ENCODE results near the gene LRRC17. TPM values are rescaled to one million over a fixed set of nuclear protein-coding genes. Genes with fewer than 3 reads are reported as not detected.
"Not testable (repeated sequence)": the region's sequence is repeated elsewhere in the genome, so short reads cannot be mapped to it uniquely, and the experiment has no call there.

The LRRC17 gene
- total and polyA plus RNA-seq, 9 donors: 22.9 to 71.1 (median 39.7) TPM

DNA sequence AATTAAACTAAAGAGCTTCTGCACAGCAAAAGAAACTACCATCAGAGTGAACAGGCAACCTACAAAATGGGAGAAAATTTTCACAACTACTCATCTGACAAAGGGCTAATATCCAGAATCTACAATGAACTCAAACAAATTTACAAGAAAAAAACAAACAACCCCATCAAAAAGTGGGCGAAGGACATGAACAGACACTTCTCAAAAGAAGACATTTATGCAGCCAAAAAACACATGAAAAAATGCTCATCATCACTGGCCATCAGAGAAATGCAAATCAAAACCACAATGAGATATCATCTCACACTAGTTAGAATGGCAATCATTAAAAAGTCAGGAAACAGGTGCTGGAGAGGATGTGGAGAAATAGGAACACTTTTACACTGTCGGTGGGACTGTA lies 49.2 kb downstream of the LRRC17 start:
- not testable (repeated sequence) for H3K9me3 ChIP-seq (replicated peaks; ENCODE audit: control insufficient read depth, low read depth, low read length); H3K36me3 ChIP-seq (ENCODE audit: control insufficient read depth, insufficient read depth, low read length); DNase-seq; H3K27me3 ChIP-seq (ENCODE audit: control insufficient read depth, insufficient read depth, low read length); H3K4me3 ChIP-seq (ENCODE audit: low read length); H3K27ac ChIP-seq (ENCODE audit: low read length); H3K4me1 ChIP-seq (ENCODE audit: control insufficient read depth, insufficient read depth, low read length)
- no CpG with 5 or more reads among the region's 2 CpGs for WGBS (ENCODE audit: insufficient coverage)

DNA sequence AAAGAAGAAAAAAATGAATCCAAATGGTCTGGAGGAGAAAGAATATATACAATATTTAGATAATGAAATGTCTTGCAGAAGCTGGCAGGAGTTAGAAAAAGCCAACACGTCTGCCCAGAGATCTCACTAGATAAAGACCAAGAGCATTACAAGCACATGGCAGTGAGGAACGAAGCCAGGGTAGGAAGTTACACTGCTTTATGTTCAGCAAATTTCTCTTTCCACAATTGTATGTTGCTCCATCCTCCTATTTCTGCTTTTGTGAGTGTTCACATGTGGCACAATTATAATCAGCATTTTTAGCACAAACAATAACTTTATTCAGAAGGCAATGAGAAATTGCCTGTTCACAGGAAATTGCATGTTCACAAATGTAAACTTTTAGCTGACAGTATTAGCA lies 53.7 kb downstream of the LRRC17 start:
- no peaks in the 10 kb centered on the region for H3K36me3 ChIP-seq (ENCODE audit: control insufficient read depth, insufficient read depth, low read length)
- H3K9me3 ChIP-seq (replicated peaks; ENCODE audit: control insufficient read depth, low read depth, low read length): no peaks in the 10 kb centered on the region
- WGBS (ENCODE audit: insufficient coverage): 47% methylated on average over 2 of the region's 2 CpGs
- DNase-seq: no peak
- no peaks in the 10 kb centered on the region for H3K27me3 ChIP-seq (ENCODE audit: control insufficient read depth, insufficient read depth, low read length)
- H3K27ac ChIP-seq (ENCODE audit: low read length): no peak overlapping the region
- H3K4me1 ChIP-seq (ENCODE audit: control insufficient read depth, insufficient read depth, low read length): no peaks in the 10 kb centered on the region
- no peak overlapping the region for H3K4me3 ChIP-seq (ENCODE audit: low read length)

DNA sequence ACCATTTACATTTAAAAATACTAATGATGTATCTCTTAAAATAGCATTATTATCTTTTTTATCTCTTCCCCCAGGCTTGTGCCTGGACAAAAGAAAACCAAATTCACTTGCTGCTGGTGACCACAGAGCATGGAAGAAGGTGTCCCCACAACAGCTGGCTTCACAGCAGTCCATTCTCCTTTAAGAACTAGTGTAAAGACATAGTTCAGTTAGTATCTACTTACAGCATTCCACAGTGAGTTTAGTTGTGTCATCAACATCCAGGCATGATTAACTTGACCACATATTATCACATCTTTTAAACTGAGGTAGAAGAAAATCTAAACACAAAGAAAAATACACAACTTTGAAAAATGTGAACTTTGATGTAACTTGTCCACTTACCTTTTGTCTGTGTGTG lies 55.0 kb downstream of the LRRC17 start:
- H3K4me3 ChIP-seq (ENCODE audit: low read length): no peak overlapping the region
- no peaks in the 10 kb centered on the region for H3K9me3 ChIP-seq (replicated peaks; ENCODE audit: control insufficient read depth, low read depth, low read length)

DNA sequence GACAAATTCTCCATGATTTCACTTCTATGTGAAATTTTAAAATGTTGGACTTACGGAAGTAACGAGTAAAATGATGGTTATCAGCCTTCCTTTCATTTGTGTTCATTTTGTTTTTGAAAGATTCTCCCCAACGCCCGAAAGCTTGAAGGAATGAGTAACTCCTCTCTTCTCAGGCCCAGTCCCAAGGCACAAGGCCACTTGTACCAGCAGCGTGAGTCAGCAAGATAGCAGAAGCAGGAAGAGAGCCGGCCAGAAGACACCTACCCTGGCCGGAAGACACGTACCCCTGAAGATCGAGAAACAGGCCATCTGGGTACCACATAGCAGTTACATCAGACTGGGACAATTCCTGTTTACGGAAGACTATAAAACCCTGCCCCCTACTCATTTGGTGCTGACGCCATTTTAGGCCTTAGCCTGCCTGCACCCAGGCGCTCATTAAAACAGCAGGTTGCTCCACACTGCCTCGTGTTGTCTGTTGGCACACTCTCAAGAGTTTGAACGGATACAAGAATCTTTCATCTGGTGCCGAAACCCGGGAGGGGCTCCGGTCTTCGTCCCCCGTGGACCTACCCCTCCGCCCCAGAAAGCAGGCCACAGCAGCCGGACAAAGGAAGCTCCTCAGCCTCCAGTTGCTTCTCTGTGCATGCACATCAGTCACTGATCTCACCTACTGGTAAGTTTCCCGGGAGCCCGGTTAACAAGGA lies 60.4 kb downstream of the LRRC17 start:
- Histone ChIP-seq H3K27me3 (ENCODE audit: control insufficient read depth, insufficient read depth, low read length) (no peaks in the 10 kb centered on the region), H3K27ac (ENCODE audit: low read length) (no peak overlapping the region), H3K36me3 (ENCODE audit: control insufficient read depth, insufficient read depth, low read length) (no peaks in the 10 kb centered on the region), H3K4me3 (ENCODE audit: low read length) (no peak overlapping the region), H3K9me3 (replicated peaks; ENCODE audit: control insufficient read depth, low read depth, low read length) (no peaks in the 10 kb centered on the region), H3K4me1 (ENCODE audit: control insufficient read depth, insufficient read depth, low read length) (no peaks in the 10 kb centered on the region)
- DNase-seq: no peak
- 92% methylated on average over 19 of the region's 23 CpGs for WGBS (ENCODE audit: insufficient coverage)

More for the DNA sequence above, 55.0 kb downstream of the LRRC17 start:
- H3K4me1 ChIP-seq (ENCODE audit: control insufficient read depth, insufficient read depth, low read length): no peaks in the 10 kb centered on the region
- H3K27me3 ChIP-seq (ENCODE audit: control insufficient read depth, insufficient read depth, low read length): no peaks in the 10 kb centered on the region
- no peak for DNase-seq
- H3K36me3 ChIP-seq (ENCODE audit: control insufficient read depth, insufficient read depth, low read length): no peaks in the 10 kb centered on the region
- no peak overlapping the region for H3K27ac ChIP-seq (ENCODE audit: low read length)

DNA sequence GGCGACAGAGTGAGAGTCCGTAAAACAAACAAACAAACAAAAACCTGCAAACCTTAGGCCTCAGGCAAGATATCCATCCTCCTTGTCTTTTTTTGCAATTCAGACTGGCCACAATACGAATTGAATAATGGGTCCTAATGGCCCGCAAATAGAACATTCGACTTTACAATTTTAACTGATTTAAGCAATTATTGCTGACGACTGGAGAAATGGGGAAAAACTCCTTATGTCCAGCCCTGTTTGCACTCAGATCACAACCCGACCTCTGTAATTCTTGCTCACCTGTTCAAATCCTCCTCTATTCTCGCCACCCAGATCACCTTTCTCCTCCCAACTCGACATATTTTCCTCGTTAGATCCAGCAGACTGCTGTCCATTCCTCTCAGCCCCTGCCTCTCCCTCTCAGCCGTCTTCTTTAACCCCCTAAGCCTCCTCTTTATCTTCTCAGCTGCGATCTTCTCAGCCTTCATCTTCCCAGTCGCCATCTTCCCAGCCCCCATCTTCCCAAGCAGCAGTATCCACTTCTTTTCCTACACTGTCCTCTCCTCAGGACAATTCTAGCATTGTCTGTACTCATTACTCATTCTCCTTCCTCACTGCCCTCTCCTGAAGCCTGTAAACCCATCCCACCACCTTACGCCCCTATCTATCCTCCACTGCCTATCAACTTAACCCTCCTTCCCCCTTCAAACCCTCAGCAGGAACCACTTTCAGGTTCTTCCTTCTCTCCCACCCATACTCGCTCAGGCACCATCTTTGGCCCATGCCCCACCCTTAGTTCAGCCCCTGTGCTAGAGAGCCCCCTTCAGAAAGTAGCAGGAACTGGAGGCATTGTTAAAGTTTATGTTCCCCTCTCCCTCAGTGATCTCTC lies 61.8 kb downstream of the LRRC17 start:
- no peak overlapping the region for H3K27ac ChIP-seq (ENCODE audit: low read length)
- H3K4me1 ChIP-seq (ENCODE audit: control insufficient read depth, insufficient read depth, low read length): no peaks in the 10 kb centered on the region
- H3K4me3 ChIP-seq (ENCODE audit: low read length): no peak overlapping the region
- DNase-seq: no peak
- no peaks in the 10 kb centered on the region for H3K36me3 ChIP-seq (ENCODE audit: control insufficient read depth, insufficient read depth, low read length)
- H3K9me3 ChIP-seq (replicated peaks; ENCODE audit: control insufficient read depth, low read depth, low read length): no peaks in the 10 kb centered on the region
- H3K27me3 ChIP-seq (ENCODE audit: control insufficient read depth, insufficient read depth, low read length): no peaks in the 10 kb centered on the region
- 84% methylated on average over 15 of the region's 15 CpGs for WGBS (ENCODE audit: insufficient coverage)

DNA sequence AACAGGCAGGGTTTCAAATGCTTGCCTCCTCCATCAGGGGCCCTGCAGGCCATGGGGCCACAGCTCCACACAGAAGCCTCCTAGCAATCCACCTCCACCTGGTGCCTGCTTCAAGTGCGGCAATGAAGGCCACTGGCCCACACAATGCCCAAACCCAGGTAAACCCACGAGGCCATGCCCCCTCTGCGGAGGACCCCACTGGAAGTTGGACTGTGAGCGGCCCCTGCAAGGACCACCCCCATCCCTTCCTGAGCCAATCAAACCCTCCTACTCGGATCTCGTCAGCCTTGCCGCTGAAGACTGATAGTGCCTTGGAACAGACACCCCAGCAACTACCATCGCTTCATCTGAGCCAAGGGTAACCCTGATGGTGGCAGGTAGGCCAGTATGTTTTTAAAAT lies 63.1 kb downstream of the LRRC17 start:
- Histone ChIP-seq H3K4me3 (ENCODE audit: low read length) (no peak overlapping the region), H3K9me3 (replicated peaks; ENCODE audit: control insufficient read depth, low read depth, low read length) (no peaks in the 10 kb centered on the region)

DNA sequence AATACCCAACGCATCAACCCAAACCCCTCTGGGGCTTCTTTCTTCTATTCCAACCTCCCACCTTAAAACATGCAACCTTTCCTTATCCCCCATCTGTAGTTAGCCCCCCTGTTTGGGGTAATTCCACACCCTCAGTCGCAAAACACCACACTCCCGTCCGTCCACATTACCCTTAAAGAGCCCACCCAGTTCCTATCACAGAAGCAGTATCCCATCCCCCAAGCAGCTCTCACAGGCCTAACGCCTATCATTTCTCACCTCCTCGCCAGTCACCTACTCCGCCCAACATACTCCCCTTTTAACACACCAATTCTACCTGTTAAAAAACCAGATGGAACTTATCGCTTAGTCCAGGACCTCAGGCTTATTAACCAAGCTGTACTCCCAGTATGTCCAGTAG lies 63.7 kb downstream of the LRRC17 start:
- H3K27me3 ChIP-seq (ENCODE audit: control insufficient read depth, insufficient read depth, low read length): no peaks in the 10 kb centered on the region
- no peak for DNase-seq
- no peaks in the 10 kb centered on the region for H3K4me1 ChIP-seq (ENCODE audit: control insufficient read depth, insufficient read depth, low read length)
- H3K36me3 ChIP-seq (ENCODE audit: control insufficient read depth, insufficient read depth, low read length): no peaks in the 10 kb centered on the region
- 75% methylated on average over 8 of the region's 8 CpGs for WGBS (ENCODE audit: insufficient coverage)
- no peak overlapping the region for H3K4me3 ChIP-seq (ENCODE audit: low read length)
- no peaks in the 10 kb centered on the region for H3K9me3 ChIP-seq (replicated peaks; ENCODE audit: control insufficient read depth, low read depth, low read length)
- H3K27ac ChIP-seq (ENCODE audit: low read length): no peak overlapping the region

More for the DNA sequence above, 63.1 kb downstream of the LRRC17 start:
- no peaks in the 10 kb centered on the region for H3K4me1 ChIP-seq (ENCODE audit: control insufficient read depth, insufficient read depth, low read length)
- DNase-seq: no peak
- WGBS (ENCODE audit: insufficient coverage): 72% methylated on average over 4 of the region's 8 CpGs
- no peaks in the 10 kb centered on the region for H3K27me3 ChIP-seq (ENCODE audit: control insufficient read depth, insufficient read depth, low read length)
- H3K27ac ChIP-seq (ENCODE audit: low read length): no peak overlapping the region
- no peaks in the 10 kb centered on the region for H3K36me3 ChIP-seq (ENCODE audit: control insufficient read depth, insufficient read depth, low read length)

DNA sequence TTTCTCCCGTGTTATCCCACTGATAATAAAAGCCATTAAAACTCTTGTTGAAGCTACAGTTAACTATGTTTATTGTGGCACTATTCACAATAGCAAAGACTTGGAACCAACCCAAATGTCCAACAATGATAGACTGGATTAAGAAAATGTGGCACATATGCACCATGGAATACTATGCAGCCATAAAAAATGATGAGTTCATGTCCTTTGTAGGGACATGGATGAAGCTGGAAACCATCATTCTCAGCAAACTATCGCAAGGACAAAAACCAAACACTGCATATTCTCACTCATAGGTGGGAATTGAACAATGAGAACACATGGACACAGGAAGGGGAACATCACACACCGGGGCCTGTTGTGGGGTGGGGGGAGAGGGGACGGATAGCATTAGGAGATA lies 64.8 kb downstream of the LRRC17 start:
- H3K4me3 ChIP-seq (ENCODE audit: low read length); DNase-seq; H3K9me3 ChIP-seq (replicated peaks; ENCODE audit: control insufficient read depth, low read depth, low read length); H3K36me3 ChIP-seq (ENCODE audit: control insufficient read depth, insufficient read depth, low read length); H3K27ac ChIP-seq (ENCODE audit: low read length); H3K4me1 ChIP-seq (ENCODE audit: control insufficient read depth, insufficient read depth, low read length); H3K27me3 ChIP-seq (ENCODE audit: control insufficient read depth, insufficient read depth, low read length): not testable (repeated sequence)
- 100% methylated on average over 2 of the region's 4 CpGs for WGBS (ENCODE audit: insufficient coverage)

DNA sequence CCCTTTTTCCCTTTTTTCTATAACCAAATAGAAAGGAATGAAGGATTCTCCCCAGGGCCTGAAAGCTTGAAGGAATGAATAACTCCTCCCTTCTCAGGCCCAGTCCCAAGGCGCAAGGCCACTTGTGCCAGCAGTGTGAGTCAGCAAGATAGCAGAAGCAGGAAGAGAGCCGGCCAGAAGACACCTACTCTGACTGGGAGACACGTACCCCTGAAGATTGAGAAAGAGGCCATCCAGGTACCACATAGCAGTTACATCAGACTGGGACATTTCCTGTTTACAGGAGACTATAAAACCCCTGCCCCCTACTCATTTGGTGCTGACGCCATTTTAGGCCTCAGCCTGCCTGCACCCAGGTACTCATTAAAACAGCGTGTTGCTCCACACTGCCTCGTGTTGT lies 65.5 kb downstream of the LRRC17 start:
- H3K9me3 ChIP-seq (replicated peaks; ENCODE audit: control insufficient read depth, low read depth, low read length): no peaks in the 10 kb centered on the region
- no peak for DNase-seq
- H3K27me3 ChIP-seq (ENCODE audit: control insufficient read depth, insufficient read depth, low read length): no peaks in the 10 kb centered on the region
- H3K36me3 ChIP-seq (ENCODE audit: control insufficient read depth, insufficient read depth, low read length): no peaks in the 10 kb centered on the region
- no peaks in the 10 kb centered on the region for H3K4me1 ChIP-seq (ENCODE audit: control insufficient read depth, insufficient read depth, low read length)
- WGBS (ENCODE audit: insufficient coverage): 64% methylated on average over 4 of the region's 6 CpGs
- no peak overlapping the region for H3K4me3 ChIP-seq (ENCODE audit: low read length)
- H3K27ac ChIP-seq (ENCODE audit: low read length): no peak overlapping the region

DNA sequence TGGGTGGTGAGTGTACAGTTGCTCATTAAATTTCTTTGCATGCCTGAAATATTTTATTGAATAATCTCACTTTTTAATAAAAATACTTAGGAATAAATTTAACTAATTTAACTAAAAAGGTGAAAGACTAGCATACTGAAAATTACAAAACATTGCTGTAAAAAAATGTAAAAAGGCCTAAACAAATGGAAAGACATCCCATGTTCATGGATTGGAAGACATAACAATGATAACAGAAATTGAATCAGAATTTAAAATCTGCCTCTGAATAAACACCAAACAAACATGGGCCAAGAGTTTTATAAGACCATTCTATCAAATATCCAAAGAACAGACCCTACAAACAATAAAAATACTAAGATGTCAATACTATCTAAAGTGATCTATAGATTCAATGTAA lies 66.9 kb downstream of the LRRC17 start:
- H3K4me1 ChIP-seq (ENCODE audit: control insufficient read depth, insufficient read depth, low read length): no peaks in the 10 kb centered on the region
- H3K36me3 ChIP-seq (ENCODE audit: control insufficient read depth, insufficient read depth, low read length): no peaks in the 10 kb centered on the region
- no peaks in the 10 kb centered on the region for H3K9me3 ChIP-seq (replicated peaks; ENCODE audit: control insufficient read depth, low read depth, low read length)
- H3K4me3 ChIP-seq (ENCODE audit: low read length): no peak overlapping the region
- no peak for DNase-seq
- H3K27me3 ChIP-seq (ENCODE audit: control insufficient read depth, insufficient read depth, low read length): no peaks in the 10 kb centered on the region
- no peak overlapping the region for H3K27ac ChIP-seq (ENCODE audit: low read length)

Measured in muscle of leg (tissue), 11 donors.